Spinal cord (tissue), 10 donors: ENCODE measurements around the gene URM1. TPM values are rescaled to one million over a fixed set of nuclear protein-coding genes. Genes with fewer than 3 reads are reported as not detected.

Source experiments
- DNase-seq, 6 donors: peaks; one replicate each; pipeline versions ENCODE4 v3.0.0 to v3.0.0-alpha.2; 2013 to 2015; ENCODE audit warnings: low spot score in 6 of 6, low read depth in 4 of 6
- H3K27ac ChIP-seq: one replicate; pipeline ENCODE4 v1.5.1; 2013; ENCODE audit warnings: low read depth, low read length, control low read depth
- H3K27me3 ChIP-seq: one replicate; pipeline ENCODE4 v1.6.1; 2013; ENCODE audit warnings: low read length; ENCODE audit not compliant: control insufficient read depth, insufficient read depth
- H3K36me3 ChIP-seq: one replicate; pipeline ENCODE4 v1.6.1; 2013; ENCODE audit warnings: low read length; ENCODE audit not compliant: control insufficient read depth, insufficient read depth
- H3K4me1 ChIP-seq: one replicate; pipeline ENCODE4 v1.6.1; 2013; ENCODE audit warnings: low read length; ENCODE audit not compliant: control insufficient read depth, insufficient read depth
- H3K4me3 ChIP-seq: one replicate; pipeline ENCODE4 v1.5.1; 2013; ENCODE audit warnings: low read depth, low read length, control low read depth
- H3K9me3 ChIP-seq: one replicate; pipeline ENCODE4 v1.6.1; 2013; ENCODE audit warnings: low read length; ENCODE audit not compliant: control insufficient read depth, insufficient read depth
- WGBS: methylation state at CpG from one replicate; pipeline ENCODE4 v1.1.5; 2013; ENCODE audit warnings: missing lambda C conversion rate; ENCODE audit not compliant: insufficient coverage; 5-methylcytosine and 5-hydroxymethylcytosine counted together
- polyA plus RNA-seq, 2 donors: library from polyadenylated mRNA; unstranded; fragments of 120-200 nt; gene quantifications; one replicate each; pipeline ENCODE4 v1.2.1, GENCODE V29; 2013; ENCODE audit not compliant: insufficient read length in 2 of 2
- total RNA-seq, 2 donors: library from RNA; depleted of rRNA in 1 of 2; stranded (reverse); fragments of 120-200 nt in 1 of 2; fragments of >200 nt in 1 of 2; gene quantifications; one replicate each; pipeline versions ENCODE4 v1.2.3 to v1.2.4, GENCODE V29; 2013 to 2014
- donor health status: healthy.

Gene URM1
- total and polyA plus RNA-seq, 4 donors = 28.4 to 80.6 (median 63.3) TPM

- no peak overlapping the region for H3K4me3 ChIP-seq
- no peaks in the 10 kb centered on the region for H3K4me1 ChIP-seq
- no peak for DNase-seq
- no peak overlapping the region for H3K27ac ChIP-seq
- H3K27me3 ChIP-seq = no peaks in the 10 kb centered on the region
- H3K9me3 ChIP-seq = no peaks in the 10 kb centered on the region
- peaks cover 51% of the 10 kb centered on the region for H3K36me3 ChIP-seq
- 95% methylated on average over 5 of the region's 8 CpGs for WGBS
Measured at GRCh38 chr9:128431207-128431606, 60.0 kb downstream of the URM1 start.

GRCh38 chr9:128434340-128434739 is 63.2 kb downstream of the URM1 start:
- H3K4me1 ChIP-seq = peaks cover 8% of the 10 kb centered on the region
- no peak overlapping the region for H3K27ac ChIP-seq
- no peaks in the 10 kb centered on the region for H3K9me3 ChIP-seq
- no peaks in the 10 kb centered on the region for H3K27me3 ChIP-seq
- H3K4me3 ChIP-seq = no peak overlapping the region
- DNase-seq = no peak
- peaks cover 37% of the 10 kb centered on the region for H3K36me3 ChIP-seq
- WGBS = 89% methylated on average over 17 of the region's 17 CpGs

- Histone ChIP-seq H3K27me3 (no peaks in the 10 kb centered on the region), H3K36me3 (peaks cover 37% of the 10 kb centered on the region), H3K9me3 (no peaks in the 10 kb centered on the region), H3K27ac (no peak overlapping the region), H3K4me3 (no peak overlapping the region), H3K4me1 (peaks cover 8% of the 10 kb centered on the region)
- WGBS = 85% methylated on average over 17 of the region's 18 CpGs
- DNase-seq = no peak
Measured at GRCh38 chr9:128435611-128436010, 64.4 kb downstream of the URM1 start.

GRCh38 chr9:128438343-128439109 is 67.4 kb downstream of the URM1 start:
- peaks cover 8% of the 10 kb centered on the region for H3K4me1 ChIP-seq
- no peak overlapping the region for H3K4me3 ChIP-seq
- DNase-seq = peak in 2 of 6 donors; percentile 85 to 89
- H3K27me3 ChIP-seq = no peaks in the 10 kb centered on the region
- H3K27ac ChIP-seq = no peak overlapping the region
- H3K9me3 ChIP-seq = no peaks in the 10 kb centered on the region
- WGBS = 33% methylated on average over 12 of the region's 12 CpGs
- H3K36me3 ChIP-seq = peaks cover 25% of the 10 kb centered on the region

GRCh38 chr9:128439273-128439672 is 68.1 kb downstream of the URM1 start:
- no peak for DNase-seq
- no peaks in the 10 kb centered on the region for H3K9me3 ChIP-seq
- no peak overlapping the region for H3K4me3 ChIP-seq
- no peaks in the 10 kb centered on the region for H3K27me3 ChIP-seq
- peaks cover 8% of the 10 kb centered on the region for H3K4me1 ChIP-seq
- H3K36me3 ChIP-seq = peaks cover 18% of the 10 kb centered on the region
- H3K27ac ChIP-seq = no peak overlapping the region
- 94% methylated on average over 5 of the region's 7 CpGs for WGBS

Other genes with a start within 250 kb of the URM1 start
- gene PTGES2, start 243.6 kb upstream of the URM1 start, total RNA-seq = 10 to 100 TPM; 39.1 to 47.4 TPM
- gene PTGES2, start 243.6 kb upstream of the URM1 start, polyA plus RNA-seq = 10 to 100 TPM; 78.4 to 88.9 TPM
- gene LCN2, start 221.9 kb upstream of the URM1 start, total RNA-seq = 10 to 100 TPM in 1 of 2 donors, under 1 TPM in 1; 0.28 to 14.1 TPM
- gene LCN2, start 221.9 kb upstream of the URM1 start, polyA plus RNA-seq = under 1 TPM in 1 of 2 donors, not detected in 1; 0.29 TPM
- gene BBLN, start 211.1 kb upstream of the URM1 start, total RNA-seq = 100 to 1,000 TPM in 1 of 2 donors, 10 to 100 TPM in 1; 35.6 to 144 TPM
- gene BBLN, start 211.1 kb upstream of the URM1 start, polyA plus RNA-seq = 100 to 1,000 TPM; 203 to 210 TPM
- gene CIZ1, start 179.8 kb upstream of the URM1 start, total RNA-seq = 10 to 100 TPM; 18.5 to 47.8 TPM
- gene CIZ1, start 179.8 kb upstream of the URM1 start, polyA plus RNA-seq = 100 to 1,000 TPM; 134 to 157 TPM
- 100 to 1,000 TPM in 1 of 2 donors, 10 to 100 TPM in 1; 44.6 to 181 TPM for gene DNM1, start 168.0 kb upstream of the URM1 start, total RNA-seq
- 100 to 1,000 TPM; 265 to 410 TPM for gene DNM1, start 168.0 kb upstream of the URM1 start, polyA plus RNA-seq
- 10 to 100 TPM; 70.6 to 95.8 TPM for gene GOLGA2, start 95.4 kb upstream of the URM1 start, total RNA-seq
- gene GOLGA2, start 95.4 kb upstream of the URM1 start, polyA plus RNA-seq = 100 to 1,000 TPM in 1 of 2 donors, 10 to 100 TPM in 1; 76.2 to 119 TPM
- gene SWI5, start 95.1 kb upstream of the URM1 start, total RNA-seq = 10 to 100 TPM; 14.1 to 41.2 TPM
- gene SWI5, start 95.1 kb upstream of the URM1 start, polyA plus RNA-seq = 10 to 100 TPM; 22.6 to 27.5 TPM
- 10 to 100 TPM; 20.5 to 34.8 TPM for gene TRUB2, start 48.9 kb upstream of the URM1 start, total RNA-seq
- 10 to 100 TPM; 44.7 to 46.3 TPM for gene TRUB2, start 48.9 kb upstream of the URM1 start, polyA plus RNA-seq
- gene COQ4, start 48.5 kb upstream of the URM1 start, total RNA-seq = 10 to 100 TPM; 20.6 to 60.4 TPM
- 10 to 100 TPM; 73.0 to 94.9 TPM for gene COQ4, start 48.5 kb upstream of the URM1 start, polyA plus RNA-seq
- 10 to 100 TPM; 23.1 to 36.3 TPM for gene SLC27A4, start 30.8 kb upstream of the URM1 start, total RNA-seq
- 10 to 100 TPM; 53.7 to 56.8 TPM for gene SLC27A4, start 30.8 kb upstream of the URM1 start, polyA plus RNA-seq
- gene CERCAM, start 49.5 kb downstream of the URM1 start, total RNA-seq = 10 to 100 TPM; 27.5 to 32.5 TPM
- 10 to 100 TPM; 48.6 to 74.1 TPM for gene CERCAM, start 49.5 kb downstream of the URM1 start, polyA plus RNA-seq
- gene ODF2, start 84.6 kb downstream of the URM1 start, total RNA-seq = 10 to 100 TPM; 21.2 to 56.3 TPM
- 10 to 100 TPM; 44.1 to 67.8 TPM for gene ODF2, start 84.6 kb downstream of the URM1 start, polyA plus RNA-seq
- gene GLE1, start 133.3 kb downstream of the URM1 start, total RNA-seq = 10 to 100 TPM; 14.8 to 27.8 TPM
- gene GLE1, start 133.3 kb downstream of the URM1 start, polyA plus RNA-seq = 10 to 100 TPM; 20.8 to 21.1 TPM
- gene SPTAN1, start 181.2 kb downstream of the URM1 start, total RNA-seq = 100 to 1,000 TPM; 523 to 740 TPM
- gene SPTAN1, start 181.2 kb downstream of the URM1 start, polyA plus RNA-seq = 1,000 to 10,000 TPM; 1,013 to 1,193 TPM